ENCODE results near the gene CROCC2. TPM values are rescaled to one million over a fixed set of nuclear protein-coding genes. Genes with fewer than 3 reads are reported as not detected.

Gene CROCC2
- 0.10 TPM for polyA plus RNA-seq (ENCODE audit: insufficient read length)
- long read RNA-seq, donor 1: 0 reads
- long read RNA-seq, donor 2: 0 reads
- long read RNA-seq, donor 3: 0 reads
- long read RNA-seq, donor 4: 0 reads
- long read RNA-seq, donor 5: 0 reads
- long read RNA-seq, donor 6: 0 reads
- long read RNA-seq, donor 7: 0 reads
- long read RNA-seq, donor 8: 0 reads

DNA sequence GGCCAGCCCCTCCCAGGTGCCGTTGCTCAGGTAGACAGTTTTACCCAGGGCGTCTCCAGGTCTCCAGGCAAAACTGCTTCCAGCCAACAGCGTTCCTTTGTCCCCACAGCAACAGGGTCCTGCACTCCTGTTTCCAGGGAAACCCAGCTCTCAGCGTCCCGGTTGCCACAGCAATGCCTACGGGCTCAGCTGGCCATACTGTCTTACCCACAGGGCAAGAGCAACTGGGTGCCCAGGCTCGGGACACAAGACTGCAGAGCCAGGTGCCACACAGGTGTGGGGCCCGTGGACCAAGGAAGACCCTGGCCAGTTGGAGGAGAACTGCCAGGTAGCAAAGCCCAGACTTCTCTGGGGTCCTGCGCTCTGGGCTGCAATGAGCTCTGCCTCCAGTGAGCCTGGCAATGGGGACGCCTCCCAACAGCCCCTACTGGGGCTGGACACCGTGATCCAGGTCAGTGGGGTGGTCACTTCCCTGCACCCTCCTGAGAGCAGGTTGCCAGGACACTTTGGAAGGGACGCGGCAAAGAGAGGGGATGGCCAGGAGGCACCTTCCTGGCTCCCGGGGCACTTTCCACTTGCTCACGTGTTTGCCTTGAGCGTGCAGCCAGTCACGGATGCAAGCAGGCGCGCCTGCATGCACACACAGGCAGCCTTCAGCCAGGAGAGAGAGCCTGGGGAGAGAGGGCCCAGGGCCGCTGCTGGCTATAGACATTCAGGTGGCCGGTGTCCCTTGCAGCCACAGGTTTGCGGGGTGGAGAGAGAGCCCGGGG lies at the start of gene CROCC2:
Gene CROCC2 (plus strand): TSS at position 196 of the 770 bp plus-strand sequence. CDS start 178 bp downstream, at position 374.
- DNase-seq: no peak

GRCh38 chr2:240857039-240858008 lies 48.8 kb upstream of the CROCC2 start:
- no peak for DNase-seq

GRCh38 chr2:240858321-240858720 lies 47.8 kb upstream of the CROCC2 start:
- DNase-seq: no peak

DNA sequence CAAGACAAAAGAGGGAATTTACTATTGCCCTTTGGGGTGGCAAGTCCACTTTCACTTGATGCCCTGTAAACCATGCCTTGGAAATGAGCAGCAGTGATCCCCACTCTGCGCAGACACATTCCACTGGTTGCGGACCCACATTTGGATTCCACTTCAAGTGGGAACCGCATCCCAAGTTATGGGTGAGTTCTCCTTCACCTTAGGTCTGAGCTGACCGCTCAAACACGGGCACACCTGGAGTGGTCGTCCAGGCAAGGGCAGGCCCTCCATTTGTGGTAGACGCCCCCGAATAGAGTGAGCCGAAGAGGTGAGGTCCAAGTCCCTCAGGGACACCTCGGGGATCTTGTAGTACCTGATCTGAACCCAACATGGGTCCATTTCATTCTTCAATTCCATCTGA lies 47.3 kb upstream of the CROCC2 start:
- no peak for DNase-seq

GRCh38 chr2:240861547-240861946 lies 44.6 kb upstream of the CROCC2 start:
- DNase-seq: no peak

DNA sequence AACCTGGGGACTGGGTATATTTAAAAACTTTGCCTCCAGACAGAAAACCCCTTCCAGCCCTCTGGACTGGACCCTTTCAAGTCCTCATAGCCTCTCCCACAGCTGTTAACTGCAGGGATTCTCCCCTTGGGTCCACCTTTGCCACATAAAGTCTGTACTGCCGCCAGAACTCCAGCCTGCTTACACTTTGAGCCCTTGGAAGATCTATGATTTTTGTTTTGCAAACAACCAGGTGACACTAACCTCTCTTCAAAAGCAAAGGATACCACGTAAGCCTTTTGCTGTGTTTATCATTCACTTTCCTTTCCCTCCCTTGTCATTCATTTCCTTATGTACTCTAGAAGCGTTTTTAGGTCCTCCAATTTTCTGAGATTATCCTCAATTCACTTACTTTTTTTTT lies 41.7 kb upstream of the CROCC2 start:
- DNase-seq: no peak

DNA sequence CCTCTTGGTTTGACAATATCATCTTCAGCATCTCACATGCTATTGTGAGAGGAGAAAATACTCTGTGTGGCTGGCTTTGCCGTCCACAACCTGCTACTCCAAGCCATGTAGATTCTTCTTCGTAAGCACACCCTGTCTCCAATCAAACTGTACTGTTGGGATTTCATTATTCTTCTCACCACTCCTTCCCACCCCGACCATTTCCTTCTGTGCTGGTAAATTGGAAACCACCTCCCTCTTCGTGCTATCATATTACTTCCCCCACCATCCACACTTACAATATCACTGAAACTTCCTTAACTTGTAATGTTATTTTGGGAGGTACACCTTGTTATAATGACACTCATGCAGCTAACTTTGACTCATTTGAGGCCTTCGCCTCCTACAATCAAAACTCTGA lies 40.7 kb upstream of the CROCC2 start:
- no peak for DNase-seq

- DNase-seq: no peak
Observed at GRCh38 chr2:240868286-240869108, 37.6 kb upstream of the CROCC2 start, which contains the start of gene AGXT. Gene AGXT, plus strand, starts transcription at chr2:240868824. Its CDS starts 42 bp downstream, at chr2:240868866.

- DNase-seq: no peak
Observed at GRCh38 chr2:240869109-240869955, 36.8 kb upstream of the CROCC2 start.

DNA sequence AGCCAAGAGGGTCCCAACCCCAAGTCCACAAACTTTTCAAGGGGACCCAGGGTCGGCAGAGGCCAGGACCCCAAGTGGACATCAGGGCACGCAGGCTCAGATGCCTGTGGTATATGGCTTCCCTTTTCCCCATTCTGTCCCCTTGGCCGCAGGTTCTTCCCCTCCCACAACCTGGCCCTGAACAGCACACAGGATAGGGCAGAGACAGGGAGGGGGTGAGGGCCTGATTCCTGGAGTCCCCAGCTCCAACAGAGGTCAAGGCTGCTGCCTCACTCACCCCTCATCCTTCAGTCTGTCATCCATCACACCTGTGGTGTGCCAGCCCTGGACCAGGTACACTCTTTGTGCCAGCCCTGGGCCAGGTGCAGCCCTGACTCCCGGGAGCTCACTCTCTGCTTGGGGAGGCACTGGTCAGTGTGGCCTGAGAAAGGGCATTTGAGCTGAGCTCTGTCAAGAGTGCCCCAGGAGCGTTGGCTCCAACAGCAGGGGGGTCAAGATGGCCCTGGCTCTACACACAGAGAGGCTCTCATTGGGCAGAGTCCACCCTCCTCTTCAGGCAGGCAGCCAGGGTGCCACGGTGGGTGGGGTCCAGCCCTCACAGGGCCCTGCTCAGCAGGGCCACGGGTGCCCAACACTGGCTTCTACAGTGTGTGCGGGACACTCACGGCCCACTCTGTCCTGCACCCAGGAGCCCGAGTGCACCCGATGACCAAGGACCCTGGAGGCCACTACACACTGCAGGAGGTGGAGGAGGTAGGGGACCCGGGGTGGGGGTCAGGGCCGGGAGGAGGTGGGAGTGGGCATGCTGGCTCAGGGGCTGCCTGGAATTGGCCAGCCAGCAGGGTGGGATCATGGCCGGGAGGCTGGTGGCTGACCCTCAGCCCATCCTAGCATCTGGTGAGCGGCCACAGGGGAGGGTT lies 35.9 kb upstream of the CROCC2 start:
- no peak for DNase-seq

- DNase-seq: no peak
Observed at GRCh38 chr2:240871071-240871958, 34.8 kb upstream of the CROCC2 start.

- no peak for DNase-seq
Observed at GRCh38 chr2:240872317-240873097, 33.6 kb upstream of the CROCC2 start.

GRCh38 chr2:240873098-240873788 lies 32.9 kb upstream of the CROCC2 start:
- no peak for DNase-seq

DNA sequence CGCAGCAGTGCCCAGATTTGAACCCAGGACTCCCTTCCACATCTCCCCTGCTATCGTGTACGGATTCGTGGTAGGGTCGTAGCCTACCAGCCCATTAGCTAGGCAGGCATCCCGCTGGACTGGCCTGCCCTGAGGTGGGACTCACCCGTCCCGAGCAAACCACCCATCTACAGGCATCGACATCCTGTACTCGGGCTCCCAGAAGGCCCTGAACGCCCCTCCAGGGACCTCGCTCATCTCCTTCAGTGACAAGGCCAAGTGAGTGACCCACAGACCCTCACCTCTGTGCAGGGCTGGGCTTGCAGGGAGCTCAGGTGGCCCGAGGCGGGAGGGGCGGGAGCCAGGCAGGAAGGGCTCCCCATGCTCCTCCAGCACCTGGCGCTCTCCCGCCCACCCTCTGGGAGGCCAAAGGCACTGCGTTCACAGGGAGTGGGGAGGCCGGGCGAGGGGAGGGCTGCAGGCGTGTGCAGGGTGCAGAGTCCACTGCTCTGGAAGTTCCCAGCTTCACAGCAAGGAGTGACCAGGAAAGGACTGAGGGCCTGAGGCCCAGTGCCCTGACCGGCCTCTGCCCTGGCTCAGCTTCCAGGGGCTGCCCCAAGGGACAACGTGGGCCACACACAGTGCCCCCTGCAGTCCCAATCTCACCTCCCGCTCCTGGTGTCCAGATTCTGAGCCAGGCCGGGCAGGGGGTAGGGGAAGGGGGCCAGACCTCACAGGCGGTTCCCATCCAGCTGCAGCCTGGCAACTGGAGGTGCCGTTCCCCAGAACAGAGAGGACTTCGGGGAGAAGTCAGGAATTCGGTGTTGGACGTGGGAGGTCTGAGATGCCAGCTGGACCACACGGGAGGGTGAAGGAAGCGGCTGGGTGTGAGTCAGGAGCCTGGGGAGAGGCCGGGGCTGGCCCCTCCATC lies 32.1 kb upstream of the CROCC2 start:
- DNase-seq: no peak

GRCh38 chr2:240874715-240875227 lies 31.4 kb upstream of the CROCC2 start:
- no peak for DNase-seq

All from left kidney (tissue), 8 donors.